Inflammatory macrophage treated with lipopolysaccharide for 1 hour (primary cell): ENCODE results near the gene GYS1.

ENCODE experiments used
- DNase-seq, 2 donors: peaks; one replicate each; pipeline ENCODE4 v3.0.0-alpha.2; 2020 to 2022

The GYS1 gene

DNA sequence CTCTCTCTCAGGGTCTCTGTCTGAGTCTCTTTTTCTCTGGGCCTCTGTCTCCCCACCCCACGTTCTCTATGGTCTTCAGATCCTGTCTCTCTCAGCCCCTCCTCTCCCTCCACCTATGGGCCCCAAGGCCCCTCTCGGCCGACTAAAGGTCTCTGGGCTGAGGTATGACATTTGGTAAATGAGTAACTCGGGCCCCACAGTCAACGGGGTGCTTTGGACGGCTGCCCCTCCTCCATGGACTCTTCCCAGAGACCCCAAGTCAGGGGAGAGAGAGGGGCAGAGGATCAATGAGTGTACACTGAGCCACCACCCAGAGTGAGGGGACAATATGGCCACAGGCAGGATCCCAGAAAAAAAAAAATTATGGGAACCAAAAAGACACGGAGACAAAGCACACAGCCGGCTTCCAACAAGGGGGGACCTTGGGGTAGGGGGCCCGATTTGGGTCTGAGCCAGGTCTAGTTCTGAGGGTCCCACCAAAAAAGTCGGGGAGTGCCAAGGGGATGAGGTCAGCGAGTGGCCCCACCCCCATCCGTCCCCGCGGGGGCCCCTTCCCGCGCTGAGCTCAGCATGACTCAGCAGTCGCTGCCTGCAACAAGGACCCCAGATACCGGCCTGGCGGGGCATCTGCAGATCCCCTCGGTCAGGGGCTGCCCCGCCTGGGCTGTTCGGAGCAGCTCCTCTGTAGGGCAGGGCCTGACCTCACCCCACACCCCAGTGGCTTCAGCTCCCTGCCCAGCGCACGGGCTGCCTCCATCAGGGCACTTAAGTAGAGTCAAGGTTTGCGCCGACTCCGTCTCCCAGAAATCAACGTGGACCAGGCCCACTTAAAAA, 29.5 kb downstream of the GYS1 start:
- DNase-seq = peak; percentile 67 to 69

DNA sequence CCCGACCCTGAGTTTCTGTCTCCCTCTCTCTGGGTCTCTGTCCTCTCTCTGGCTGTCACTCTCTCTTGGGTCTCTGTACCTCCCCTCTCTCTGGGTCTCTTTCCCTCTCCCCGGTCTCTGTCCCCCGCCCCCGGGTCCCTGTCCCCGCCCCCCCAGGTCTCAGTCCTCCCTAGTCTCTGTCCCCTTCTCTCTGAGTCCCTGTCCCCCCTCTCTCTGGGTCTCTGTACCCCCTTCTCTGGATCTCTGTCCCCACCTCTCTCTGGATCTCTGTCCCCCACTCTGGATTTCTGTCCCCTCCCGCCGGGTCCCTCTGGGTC, 30.3 kb downstream of the GYS1 start:
- DNase-seq = no peak

DNA sequence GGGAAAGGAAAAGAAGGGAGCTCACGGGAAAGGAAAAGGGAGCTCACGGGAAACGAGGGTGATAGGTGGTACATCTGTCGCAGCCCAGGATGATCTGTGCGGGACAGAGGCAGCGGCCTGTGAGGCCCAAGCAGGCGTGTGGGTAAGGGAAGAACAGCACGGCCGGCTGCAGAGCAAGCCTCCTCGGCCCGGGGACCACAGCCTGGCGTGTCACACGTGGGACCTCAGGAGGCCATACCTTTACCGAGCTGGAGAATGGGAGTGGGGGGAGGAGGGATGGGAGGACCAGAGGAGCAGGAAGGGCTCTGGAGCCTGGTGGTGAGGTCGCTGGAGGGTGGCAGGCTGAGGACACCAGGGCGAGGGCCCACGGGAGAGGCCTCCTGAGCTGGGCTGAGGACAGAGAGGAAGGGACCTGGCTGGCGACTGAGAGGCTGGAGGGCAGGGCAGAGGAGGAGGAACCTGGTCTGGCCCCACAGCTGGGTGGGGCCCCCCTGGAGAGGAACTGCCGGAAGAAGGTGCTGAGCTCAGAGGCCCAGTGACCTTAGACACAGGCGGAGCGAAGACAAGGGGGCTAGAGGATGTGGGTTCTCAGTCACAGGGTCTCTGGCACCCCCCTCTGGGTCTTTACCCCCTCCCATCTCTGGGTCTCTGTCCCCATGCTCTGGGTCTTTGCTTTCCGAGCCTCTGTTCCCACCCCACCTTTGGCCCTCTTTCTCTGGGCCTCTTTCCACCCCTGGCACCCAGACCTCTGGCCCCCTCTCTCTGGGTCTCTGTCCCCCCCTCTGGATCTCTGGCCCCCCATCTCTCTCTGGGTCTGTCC, 30.9 kb downstream of the GYS1 start:
- peak; percentile 75 to 82 for DNase-seq

DNA sequence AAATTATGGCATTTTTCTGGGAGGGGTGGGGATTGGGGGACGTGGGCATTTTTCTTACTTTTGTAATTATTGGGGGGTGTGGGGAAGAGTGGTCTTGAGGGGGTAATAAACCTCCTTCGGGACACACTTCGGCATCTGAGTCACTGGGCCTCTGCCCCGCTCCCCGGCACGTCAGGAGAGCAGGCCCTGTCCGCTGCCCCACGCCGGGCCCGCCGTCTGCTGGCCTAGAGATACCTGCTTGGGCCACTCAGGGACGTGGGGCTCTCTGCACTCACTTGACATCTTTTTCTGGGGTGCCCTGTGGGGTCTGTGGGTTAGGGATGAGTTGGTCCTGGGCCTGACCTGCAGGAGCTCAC, 31.5 kb downstream of the GYS1 start:
- DNase-seq = no peak

DNA sequence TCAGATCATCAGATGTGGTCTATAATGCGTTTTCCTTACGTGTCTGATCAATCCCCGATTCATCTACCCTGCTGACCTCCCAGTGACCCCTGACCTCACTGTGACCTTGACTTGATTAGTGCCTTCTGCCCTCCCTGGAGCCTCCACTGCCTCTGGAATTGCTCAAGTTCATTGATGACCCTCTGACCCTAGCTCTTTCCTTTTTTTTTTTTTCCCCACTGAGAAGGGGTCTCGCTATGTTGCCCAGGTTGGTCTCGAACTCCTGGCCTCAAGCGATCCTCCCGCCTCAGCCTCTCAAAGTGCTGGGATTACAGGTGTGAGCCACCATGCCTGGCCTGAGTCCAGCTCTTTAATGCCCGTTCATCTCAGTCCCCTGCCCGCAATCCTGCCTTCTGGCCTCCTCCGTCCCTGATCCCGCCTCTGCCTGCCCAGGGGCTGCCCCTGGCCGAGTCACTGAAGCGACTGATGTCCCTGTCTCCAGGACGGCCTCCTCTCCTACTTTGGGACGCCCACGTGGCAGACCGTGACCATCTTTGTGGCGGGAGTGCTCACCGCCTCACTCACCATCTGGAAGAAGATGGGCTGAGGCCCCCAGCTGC, 32.0 kb downstream of the GYS1 start:
- peak; percentile 22 to 54 for DNase-seq

DNA sequence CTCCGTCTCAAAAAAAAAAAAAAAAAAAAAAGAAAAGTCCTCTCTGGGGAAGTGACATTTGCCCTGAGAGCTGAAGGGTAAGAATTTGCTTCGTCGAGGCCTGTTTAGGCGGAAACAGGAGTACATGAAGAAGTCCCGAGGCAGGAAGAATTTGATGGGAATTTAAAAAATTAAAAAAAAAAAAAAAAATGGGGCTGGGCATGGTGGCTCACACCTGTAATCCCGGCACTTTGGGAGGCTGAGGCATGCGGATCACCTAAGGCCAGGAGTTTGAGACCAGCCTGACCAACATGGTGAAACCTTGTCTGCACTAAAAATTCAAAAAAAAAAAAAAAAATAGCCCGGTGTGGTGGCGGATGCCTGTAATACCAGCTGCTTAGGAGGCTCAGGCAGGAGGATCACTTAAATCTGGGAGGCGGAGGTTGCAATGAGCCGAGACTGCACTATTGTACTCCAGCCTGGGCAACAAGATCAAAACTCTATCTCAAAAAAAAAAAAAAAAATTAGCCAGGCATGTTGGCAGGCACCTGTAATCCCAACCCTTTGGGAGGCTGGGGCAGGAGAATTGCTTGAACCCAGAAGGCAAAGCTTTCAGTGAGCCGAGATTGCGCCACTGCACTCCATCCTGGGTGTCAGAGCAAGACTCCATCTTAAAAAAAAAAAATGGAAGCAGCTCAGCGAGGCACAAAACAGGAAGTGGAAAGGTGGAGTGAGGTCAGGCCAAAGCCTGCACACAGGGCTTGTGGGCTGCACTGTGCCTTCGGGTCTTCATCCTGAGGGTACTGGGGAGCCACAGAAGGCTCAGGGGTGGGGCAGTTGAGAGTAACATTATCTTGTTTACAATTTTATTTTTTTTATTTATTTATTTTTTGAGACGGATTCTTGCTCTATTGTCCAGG, 33.5 kb downstream of the GYS1 start:
- peak; percentile 44 to 53 for DNase-seq

DNA sequence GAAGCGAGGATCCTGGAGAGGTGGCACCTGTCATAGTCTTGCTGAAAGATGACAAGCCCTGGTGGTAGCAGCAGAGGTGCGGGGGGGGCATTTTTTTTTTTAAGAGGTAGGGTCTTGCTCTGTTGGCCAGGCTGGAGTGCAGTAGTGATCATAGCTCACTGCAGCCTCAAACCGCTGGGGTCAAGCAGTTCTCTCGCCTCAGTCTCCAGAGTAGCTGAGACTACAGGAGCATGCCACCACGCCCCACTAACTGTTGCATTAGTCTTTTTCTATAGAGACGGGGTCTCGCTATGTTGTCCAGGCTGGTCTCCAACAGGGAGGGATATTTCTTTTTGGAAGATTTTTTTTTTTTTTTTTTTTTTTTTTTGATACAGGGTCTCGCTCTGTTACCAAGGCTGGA, 35.1 kb downstream of the GYS1 start:
- no peak for DNase-seq

DNA sequence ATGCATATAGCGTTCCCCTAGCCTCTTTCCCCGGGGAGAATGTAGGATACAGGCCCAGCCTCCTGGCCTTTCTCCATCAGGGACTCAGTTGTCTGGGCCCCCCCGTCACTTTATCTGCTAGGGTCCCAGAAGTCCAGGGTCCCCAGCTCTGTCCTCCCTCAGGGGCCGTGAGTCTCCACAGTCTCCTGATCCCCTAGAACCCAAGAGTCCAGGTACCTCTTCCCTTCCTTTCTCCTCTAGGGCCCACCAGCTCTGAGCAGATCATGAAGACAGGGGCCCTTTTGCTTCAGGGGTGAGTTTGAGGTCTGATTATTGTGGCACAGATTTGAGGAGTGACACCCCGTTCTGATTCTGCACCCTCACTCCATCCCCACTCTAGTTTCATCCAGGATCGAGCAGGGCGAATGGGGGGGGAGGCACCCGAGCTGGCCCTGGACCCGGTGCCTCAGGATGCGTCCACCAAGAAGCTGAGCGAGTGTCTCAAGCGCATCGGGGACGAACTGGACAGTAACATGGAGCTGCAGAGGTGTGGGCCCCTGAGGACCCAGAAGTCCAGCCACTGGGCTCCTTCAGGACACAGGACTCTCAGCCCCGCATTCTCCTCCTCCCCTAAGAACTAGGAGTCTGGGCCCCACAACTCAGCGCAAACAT, 37.7 kb downstream of the GYS1 start:
- no peak for DNase-seq

DNA sequence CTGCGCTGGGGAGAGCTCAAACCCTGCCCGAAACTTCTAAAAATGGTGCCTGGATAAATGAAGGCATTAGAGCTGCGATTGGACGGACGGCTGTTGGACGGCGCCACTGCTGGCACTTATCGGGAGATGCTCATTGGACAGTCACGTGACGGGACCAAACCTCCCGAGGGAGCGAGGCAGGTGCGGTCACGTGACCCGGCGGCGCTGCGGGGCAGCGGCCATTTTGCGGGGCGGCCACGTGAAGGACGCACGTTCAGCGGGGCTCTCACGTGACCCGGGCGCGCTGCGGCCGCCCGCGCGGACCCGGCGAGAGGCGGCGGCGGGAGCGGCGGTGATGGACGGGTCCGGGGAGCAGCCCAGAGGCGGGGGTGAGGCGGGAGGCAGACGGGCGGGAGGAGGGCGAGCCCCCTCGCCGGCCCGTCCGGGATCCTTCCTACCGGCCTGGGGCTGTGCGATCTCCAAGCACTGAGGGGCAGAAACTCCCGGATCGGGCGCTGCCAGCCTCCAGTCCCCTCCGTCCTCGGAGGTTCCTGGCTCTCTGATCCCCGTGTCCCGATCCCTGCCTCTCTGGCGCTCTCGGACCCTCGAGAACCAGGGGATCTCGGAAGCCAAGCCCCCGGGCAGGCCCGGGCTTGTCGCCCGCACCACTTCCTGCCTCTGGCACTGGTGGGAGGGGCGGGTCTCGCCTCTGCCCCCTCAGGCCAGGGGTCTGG, 38.4 kb downstream of the GYS1 start, which contains the start of gene BAX:
Gene BAX, plus strand, starts transcription at position 281 of the 713 bp plus-strand sequence. Its CDS starts 54 bp downstream, at position 335.
- peak; percentile 75 to 83 for DNase-seq

DNA sequence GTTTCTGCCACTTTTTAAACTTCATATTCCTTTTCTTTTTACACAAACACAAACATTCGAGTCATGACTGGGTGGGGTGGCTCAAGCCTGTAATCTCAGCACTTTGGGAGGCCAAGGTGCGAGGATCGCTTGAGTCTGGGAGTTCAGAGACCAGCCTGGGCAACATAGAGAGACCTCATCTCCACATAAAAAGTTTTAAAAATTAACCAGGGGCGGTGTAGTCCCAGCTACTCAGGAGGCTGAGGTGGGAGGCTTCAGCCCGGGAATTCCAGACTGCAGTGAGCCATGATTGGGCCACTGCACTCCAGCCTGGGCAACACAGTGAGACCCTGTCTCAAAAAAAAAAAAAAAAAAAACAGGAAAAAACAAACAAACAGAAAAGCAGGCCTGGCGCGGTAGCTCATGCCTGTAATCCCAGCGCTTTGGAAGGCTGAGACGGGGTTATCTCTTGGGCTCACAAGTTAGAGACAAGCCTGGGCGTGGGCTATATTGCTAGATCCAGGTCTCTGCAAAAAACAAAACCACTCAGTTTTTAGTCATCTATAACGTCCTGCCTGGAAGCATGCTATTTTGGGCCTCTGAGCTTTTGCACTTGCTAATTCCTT, 39.0 kb downstream of the GYS1 start:
- no peak for DNase-seq

DNA sequence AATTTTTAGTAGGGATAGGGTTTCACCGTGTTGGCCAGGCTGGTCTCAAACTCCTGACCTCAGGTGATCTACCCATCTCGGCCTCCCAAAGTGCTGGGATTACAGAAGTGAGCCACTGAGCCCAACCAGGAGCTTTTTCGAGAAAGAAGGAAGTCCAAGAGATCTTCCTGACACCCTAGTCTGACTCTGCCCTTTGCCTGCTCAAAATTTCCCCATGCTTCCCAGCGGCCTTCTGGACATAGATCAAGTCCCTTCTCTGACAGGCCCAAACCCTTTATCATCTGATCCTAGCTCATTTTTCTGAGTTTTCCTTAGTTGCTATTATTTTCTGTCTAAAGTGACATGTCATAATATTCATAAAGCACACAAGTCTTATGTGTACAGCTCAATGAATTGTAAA, 40.0 kb downstream of the GYS1 start:
- DNase-seq = no peak

DNA sequence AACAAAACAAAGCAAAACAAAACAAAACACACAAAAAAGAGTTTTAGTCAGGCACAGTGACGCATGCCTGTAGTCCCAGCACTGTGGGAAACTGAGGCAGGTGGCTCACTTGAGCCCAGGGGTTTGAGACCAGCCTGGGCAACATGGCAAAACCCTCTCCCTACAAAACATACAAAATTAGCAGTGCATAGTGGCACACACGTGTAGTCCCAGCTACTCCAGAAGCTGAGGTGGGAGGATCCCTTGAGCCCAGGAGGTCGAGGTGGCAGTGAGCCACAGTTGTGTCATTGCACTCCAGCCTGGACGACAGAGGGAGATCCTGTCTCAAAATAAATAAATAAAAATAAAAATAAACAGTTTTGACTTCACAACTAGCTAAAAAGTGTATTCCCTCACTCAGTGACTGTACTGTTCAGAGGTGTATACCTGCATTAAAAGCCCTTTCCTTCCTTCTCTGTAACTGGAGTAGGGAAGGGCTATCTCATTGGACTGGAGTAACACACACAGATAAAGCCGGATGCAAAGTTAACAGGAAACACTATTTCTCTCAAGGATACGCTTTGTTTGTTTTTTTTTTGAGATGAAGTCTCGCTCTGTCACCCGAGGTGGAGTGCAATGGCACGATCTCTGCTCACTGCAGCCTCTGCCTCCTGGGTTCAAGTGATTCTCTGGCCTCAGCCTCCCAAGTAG, 42.1 kb downstream of the GYS1 start:
- no peak for DNase-seq

DNA sequence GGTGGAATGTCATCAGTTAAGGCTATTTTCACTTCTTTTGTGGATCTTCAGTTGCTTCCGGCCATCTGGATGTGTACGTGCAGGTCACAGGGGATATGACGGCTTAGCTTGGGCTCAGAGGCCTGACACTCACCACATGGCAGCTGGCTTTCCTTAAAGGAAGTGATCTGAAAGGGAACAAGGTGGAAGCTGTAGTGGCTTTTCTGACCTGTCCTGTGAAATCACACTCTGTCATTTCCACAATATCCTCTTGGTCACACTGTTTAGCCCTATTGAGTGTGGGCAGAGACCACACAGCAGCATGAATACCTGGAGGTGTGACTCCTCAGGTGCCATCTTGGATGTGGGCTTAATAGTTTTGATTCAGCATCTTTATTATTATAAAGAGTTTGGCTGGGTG, 43.0 kb downstream of the GYS1 start:
- DNase-seq = no peak

DNA sequence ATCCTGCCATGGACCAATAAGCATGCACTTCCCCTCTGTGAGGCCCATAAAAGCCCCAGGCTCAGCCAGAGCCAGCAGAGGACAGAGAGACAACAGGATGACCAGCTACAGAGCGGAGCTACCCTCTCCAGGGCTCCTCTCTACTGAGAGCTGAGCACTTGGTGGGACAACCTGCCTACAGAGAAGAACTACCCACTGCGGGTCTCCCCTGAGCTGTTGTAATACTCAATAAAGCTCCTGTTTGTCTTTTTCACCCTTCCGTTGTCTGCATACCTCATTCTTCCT, 45.9 kb downstream of the GYS1 start:
- DNase-seq = no peak

DNA sequence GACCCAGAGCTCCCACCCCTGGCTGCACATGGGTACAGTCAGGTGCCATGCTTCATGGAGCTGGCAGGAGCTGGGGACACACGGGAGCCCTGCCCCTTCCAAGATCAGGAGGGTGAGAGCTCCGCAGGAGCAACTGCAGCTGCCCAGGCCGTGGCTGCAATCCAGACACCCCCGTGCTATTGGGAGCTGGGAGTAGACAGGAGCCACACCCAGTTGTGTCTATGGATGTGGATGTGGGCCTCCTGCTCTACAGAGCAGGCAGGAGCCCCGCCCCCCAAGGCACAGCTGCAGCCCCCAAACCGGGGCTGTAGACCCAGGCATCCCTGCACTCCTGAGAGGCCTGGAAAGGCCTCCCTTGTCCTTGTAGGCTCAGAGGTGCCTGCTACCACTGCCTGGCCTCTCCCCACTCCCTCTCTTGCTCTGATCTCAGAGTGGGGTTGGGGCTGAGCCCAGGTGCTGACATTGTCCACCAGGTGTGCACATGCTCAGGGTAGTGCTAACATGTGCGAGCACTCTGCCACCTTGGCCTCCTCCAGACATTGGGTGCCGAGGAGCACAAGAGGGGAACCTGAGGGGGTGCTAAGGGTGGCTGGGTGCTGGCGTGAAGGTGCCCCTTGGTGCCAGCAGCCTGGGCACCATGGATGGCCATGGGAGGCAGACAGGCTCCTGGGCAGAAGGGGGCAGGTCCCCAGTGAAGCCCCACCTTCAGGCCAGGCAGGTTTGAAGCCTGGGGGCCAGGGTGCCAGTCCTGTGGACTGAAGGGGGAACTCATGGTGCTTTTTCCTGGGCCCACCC, 46.4 kb downstream of the GYS1 start:
- no peak for DNase-seq

DNA sequence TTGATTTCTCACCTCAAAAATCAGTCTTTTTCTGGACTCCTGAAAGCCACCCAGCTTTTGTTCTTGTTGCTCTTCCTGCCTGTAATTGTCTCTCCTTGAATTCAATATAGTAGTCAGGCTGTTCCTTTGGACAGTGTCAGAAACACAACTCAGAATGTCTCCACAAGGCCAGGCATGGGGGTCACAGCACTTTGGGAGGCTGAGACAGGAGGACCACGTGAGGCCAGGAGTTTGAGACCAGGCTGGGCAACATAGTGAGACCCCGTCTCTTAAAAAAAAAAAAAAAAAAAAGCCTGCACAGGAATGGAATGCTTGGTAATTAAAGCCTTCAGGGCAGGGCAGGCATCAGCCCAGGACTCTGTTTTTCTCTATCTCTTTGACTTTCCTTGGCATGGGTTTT, 47.3 kb downstream of the GYS1 start:
- DNase-seq = no peak

DNA sequence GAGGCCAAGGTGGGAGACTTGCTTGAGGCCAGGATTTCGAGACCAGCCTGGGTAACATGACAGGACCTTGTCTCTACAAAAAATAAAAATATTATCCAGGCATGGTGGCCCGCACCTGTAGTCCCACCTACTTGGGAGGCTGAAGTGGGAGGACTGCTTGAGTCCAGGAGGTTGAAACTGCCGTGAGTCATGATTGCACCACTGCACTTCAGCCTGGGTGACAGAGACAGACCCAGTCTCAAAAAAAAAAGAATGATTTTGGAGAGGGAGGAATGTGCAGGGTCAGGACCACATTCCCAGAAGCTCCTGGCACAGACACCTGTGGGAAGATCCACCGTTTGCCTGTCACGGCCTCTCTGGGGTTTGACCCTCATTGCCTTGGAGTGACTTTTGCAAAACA, 47.7 kb downstream of the GYS1 start:
- no peak for DNase-seq

DNA sequence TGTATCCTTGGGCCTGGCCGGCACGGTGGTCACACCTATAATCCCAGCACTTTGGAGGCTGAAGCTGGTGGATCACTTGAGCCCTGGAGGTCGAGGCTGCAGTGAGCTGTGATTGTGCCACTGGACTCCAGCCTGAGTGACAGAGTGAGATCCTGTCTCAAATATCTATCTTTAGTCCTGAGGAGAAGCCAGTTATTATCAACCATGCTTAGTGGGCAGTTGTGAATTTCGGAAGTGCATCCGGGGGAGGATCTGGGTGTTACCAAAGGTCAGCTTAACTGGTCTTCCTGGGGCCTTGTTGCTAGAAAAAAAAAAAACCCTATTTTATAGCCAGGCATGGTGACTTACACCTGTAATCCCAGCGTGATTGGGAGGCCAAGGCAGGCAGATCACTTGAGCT, 50.0 kb downstream of the GYS1 start:
- no peak for DNase-seq

DNA sequence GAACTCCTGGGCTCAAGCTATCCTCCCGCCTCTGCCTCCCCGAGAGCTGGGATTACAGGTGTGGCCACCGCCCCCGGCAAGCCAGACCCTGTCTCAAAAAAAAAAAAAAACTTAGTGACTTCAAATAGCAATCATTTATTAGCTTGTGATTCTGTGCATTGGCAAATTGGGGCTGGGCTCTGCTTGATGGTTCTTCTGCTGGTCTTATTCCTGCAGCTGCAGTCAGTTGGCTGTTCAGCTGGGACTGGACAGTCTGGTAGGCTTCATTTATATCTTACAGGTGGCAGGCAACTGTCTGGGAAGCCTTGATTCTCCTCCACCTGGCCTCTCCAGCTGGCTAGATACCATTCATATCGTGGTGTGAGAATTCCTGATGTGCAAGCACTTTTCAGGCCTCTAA, 52.2 kb downstream of the GYS1 start:
- no peak for DNase-seq

DNA sequence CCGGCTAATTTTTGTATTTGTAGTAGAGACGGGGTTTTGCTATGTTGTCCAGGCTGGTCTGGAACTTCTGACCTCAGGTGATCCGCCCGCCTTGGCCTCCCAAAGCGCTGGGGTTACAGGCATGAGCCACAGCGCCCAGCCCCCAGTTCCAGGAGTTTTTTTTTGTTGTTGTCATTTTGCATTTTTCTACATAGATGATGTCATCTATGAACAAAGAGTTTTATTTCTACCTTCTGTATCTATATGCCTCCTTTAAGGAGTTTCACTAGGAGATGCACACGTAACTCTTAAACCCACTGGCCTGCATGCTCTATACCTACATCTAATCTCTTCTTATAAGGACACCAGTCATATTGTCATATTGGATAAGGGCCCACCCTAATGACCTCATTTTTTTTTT, 54.9 kb downstream of the GYS1 start:
- no peak for DNase-seq
